Endothelial cell of umbilical vein (primary cell): ENCODE measurements around the gene REL. TPM values are rescaled to one million over a fixed set of nuclear protein-coding genes. Genes with fewer than 3 reads are reported as not detected.

Source experiments
- BruUV-seq: library from RNA; stranded (reverse); fragments of 400-500 nt; replicated peaks from 2 replicates; lab custom pipeline; 2021; lab: Mats Ljungman, UMichigan
- CTCF ChIA-PET: fragments of 300-600, 350-600 bp; sonication (Branson Sonifier 250); formaldehyde crosslinking; loops from one replicate; lab custom pipeline; 2021; ENCODE audit warnings: antibody characterized with exemption, inconsistent platforms; lab: Charles Lee
- POLR2A ChIA-PET: fragments of 300-600, 350-600 bp; sonication (Branson Sonifier 250); formaldehyde crosslinking; loops from one replicate; lab custom pipeline; 2021; ENCODE audit warnings: antibody characterized with exemption, inconsistent platforms; lab: Charles Lee
- DNase-seq: peaks from one replicate; pipeline ENCODE4 v3.0.0-alpha.2; 2011; ENCODE audit warnings: low read depth, low spot score
- FAIRE-seq: peaks from 2 replicates; lab custom pipeline; 2011; peaks lifted over from hg19 to GRCh38; lab: Jason Lieb, UNC
- H2AFZ ChIP-seq: 2 replicates; pipeline ENCODE4 v1.6.0; 2012; ENCODE audit warnings: low read depth, low read length, control low read depth, inconsistent platforms
- H3K27ac ChIP-seq: 2 replicates; pipeline ENCODE4 v1.5.1; 2011; ENCODE audit warnings: low read depth, mild to moderate bottlenecking, control low read depth, low read length, moderate library complexity; ENCODE audit not compliant: insufficient read depth
- H3K27me3 ChIP-seq, 2 experiments: 2 replicates each; pipeline versions ENCODE4 v1.6.0 to v1.6.1; 2011; ENCODE audit warnings: low read length in 2 of 2, mixed read lengths in 1 of 2; ENCODE audit not compliant: control insufficient read depth in 2 of 2, insufficient read depth in 2 of 2
- H3K36me3 ChIP-seq, 2 experiments: 2 replicates in 1 of 2; 3 replicates in 1 of 2; pipeline ENCODE4 v1.5.1; 2011; ENCODE audit warnings: low read length in 2 of 2, mild to moderate bottlenecking in 1 of 2, moderate library complexity in 1 of 2; ENCODE audit not compliant: control insufficient read depth in 2 of 2, insufficient read depth in 2 of 2; ENCODE audit errors: extremely low read depth in 1 of 2
- H3K4me1 ChIP-seq: 3 replicates; pipeline ENCODE4 v1.5.1; 2011; ENCODE audit warnings: mild to moderate bottlenecking, low read length; ENCODE audit not compliant: control insufficient read depth, insufficient read depth; ENCODE audit errors: extremely low read depth
- H3K4me2 ChIP-seq: 2 replicates; pipeline ENCODE4 v1.6.1; 2011; ENCODE audit warnings: low read length, control low read depth, mixed read lengths; ENCODE audit not compliant: insufficient read depth
- H3K4me3 ChIP-seq, 3 experiments: fragments of 200-600 bp in 1 of 3; sonication (generic), shearing (Covaris generic) in 1 of 3; replicated peaks in 1 of 3; 2 replicates each; pipeline ENCODE4 v1.5.1; 2011 to 2016; ENCODE audit warnings: control low read depth in 3 of 3, low read length in 3 of 3, mild to moderate bottlenecking in 2 of 3, inconsistent platforms in 1 of 3, low read depth in 1 of 3, moderate library complexity in 1 of 3; ENCODE audit not compliant: insufficient read depth in 1 of 3
- H3K79me2 ChIP-seq: 2 replicates; pipeline ENCODE4 v1.6.0; 2012; ENCODE audit warnings: low read length, inconsistent platforms; ENCODE audit not compliant: control insufficient read depth, insufficient read depth
- H3K9ac ChIP-seq: replicated peaks from 2 replicates; pipeline ENCODE3; 2011; ENCODE audit warnings: low read length, control low read depth; ENCODE audit not compliant: insufficient read depth; ENCODE audit errors: extremely low read depth
- H3K9me1 ChIP-seq: replicated peaks from 3 replicates; pipeline ENCODE4 v1.6.0; 2011; ENCODE audit warnings: mild to moderate bottlenecking, low read length; ENCODE audit not compliant: control insufficient read depth, insufficient read depth; ENCODE audit errors: extremely low read depth
- H3K9me3 ChIP-seq: replicated peaks from 2 replicates; pipeline ENCODE4 v1.5.1; 2012; ENCODE audit warnings: low read length, inconsistent platforms; ENCODE audit not compliant: control insufficient read depth, insufficient read depth
- H4K20me1 ChIP-seq: replicated peaks from 2 replicates; pipeline ENCODE3; 2011; ENCODE audit warnings: mild to moderate bottlenecking, low read length; ENCODE audit not compliant: control insufficient read depth, insufficient read depth; ENCODE audit errors: extremely low read depth
- CTCF ChIP-seq, 2 donors: IDR thresholded peaks; 1 replicate in 1 of 2; 2 replicates in 1 of 2; pipeline ENCODE4 v1.5.1; 2011; ENCODE audit warnings: low read length in 2 of 2, mild to moderate bottlenecking in 2 of 2, moderate library complexity in 2 of 2, control low read depth in 1 of 2, inconsistent platforms in 1 of 2, low read depth in 1 of 2; ENCODE audit not compliant: insufficient read depth in 1 of 2; ENCODE audit errors: extremely low read depth in 1 of 2
- EZH2 ChIP-seq: IDR thresholded peaks from 2 replicates; pipeline ENCODE4 v1.6.1; 2012; ENCODE audit warnings: borderline replicate concordance, low read depth, mild to moderate bottlenecking, moderate library complexity, low read length, inconsistent platforms; ENCODE audit not compliant: severe bottlenecking
- FOS ChIP-seq: IDR thresholded peaks from 2 replicates; pipeline ENCODE4 v1.6.1; 2011; ENCODE audit warnings: mild to moderate bottlenecking, low read length, moderate library complexity, borderline replicate concordance; ENCODE audit not compliant: insufficient read depth
- GATA2 ChIP-seq: IDR thresholded peaks from 2 replicates; pipeline ENCODE4 v1.7.0; 2011; ENCODE audit warnings: low read depth, mild to moderate bottlenecking, moderate library complexity, mixed read lengths, low read length; ENCODE audit not compliant: insufficient read length, insufficient read depth
- JUN ChIP-seq: IDR thresholded peaks from 2 replicates; pipeline ENCODE4 v1.6.1; 2011; ENCODE audit warnings: borderline replicate concordance, low read depth; ENCODE audit not compliant: insufficient read length, insufficient read depth
- MYC ChIP-seq: IDR thresholded peaks from one replicate; pipeline ENCODE4 v1.6.1; 2011; ENCODE audit warnings: mild to moderate bottlenecking, low read depth, low read length
- POLR2A ChIP-seq: IDR thresholded peaks from 2 replicates; pipeline ENCODE4 v1.6.1; 2012; ENCODE audit warnings: low read depth, mild to moderate bottlenecking, control low read depth, low read length
- POLR2AphosphoS5 ChIP-seq: IDR thresholded peaks from 2 replicates; pipeline ENCODE4 v1.6.1; 2012; ENCODE audit warnings: low read depth, mild to moderate bottlenecking, control low read depth, low read length, moderate library complexity; ENCODE audit not compliant: insufficient read depth
- dilution Hi-C: fragments of 300-500 bp; cut with MboI; formaldehyde crosslinking; loops from one replicate; pipeline ENCODE4 v1.15.0; 2019; ENCODE audit warnings: low sequenced_read_pairs; ENCODE audit not compliant: extremely low pct_ligation_motif_present
- intact Hi-C: fragments of 100-400 bp; cut with micrococcal nuclease; formaldehyde crosslinking; loops from one replicate; pipeline ENCODE4 v1.10.0; 2022
- polyA plus RNA-seq, 4 experiments: library from polyadenylated mRNA; depleted of rRNA in 3 of 4; stranded (reverse) in 3 of 4; unstranded in 1 of 4; fragments of >200 nt; gene quantifications; 2 replicates each; pipeline versions ENCODE4 v1.2.1 to v1.2.3, GENCODE V29; 2011 to 2012; ENCODE audit warnings: missing spikeins in 1 of 4
- total RNA-seq: library from RNA; stranded (reverse); gene quantifications from 2 replicates; pipeline ENCODE4 v1.2.3, GENCODE V29; 2021
- TF ChIP-seq, protein P1 (sequence below): IDR thresholded peaks from 2 replicates; pipeline ENCODE4 v1.6.1; 2011; ENCODE audit not compliant: insufficient read depth, insufficient read length

The REL gene
- total and polyA plus RNA-seq, 2 donors (not counting 3 experiments of a cell fraction or from before 2014, with no cell fraction given), result 3.5 to 12.8 TPM

DNA sequence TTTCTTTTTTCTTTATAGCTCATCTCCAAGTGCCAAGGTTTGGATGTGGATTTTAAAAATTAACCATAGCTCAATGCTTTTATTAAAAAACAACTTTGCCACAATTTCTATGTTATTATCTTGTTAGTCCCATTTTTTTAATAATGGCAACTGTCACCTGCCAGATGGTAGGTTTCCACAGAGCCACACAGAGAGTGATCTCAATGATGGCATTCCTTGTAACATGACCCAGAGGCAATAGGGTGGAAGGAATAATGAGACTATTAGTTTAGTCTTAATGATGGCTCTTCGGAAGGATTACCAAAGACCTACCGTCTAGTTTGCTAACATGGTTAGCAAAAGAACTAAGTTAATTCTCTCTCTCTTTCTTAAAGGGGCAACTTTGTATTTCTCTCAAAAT lies 64.0 kb downstream of the REL start:
- Histone ChIP-seq H3K9me3 (no peaks in the 10 kb centered on the region), H4K20me1 (no peaks in the 10 kb centered on the region), H3K79me2 (no peaks in the 10 kb centered on the region), H3K27me3 (no peaks in the 10 kb centered on the region), H3K27ac (no peak overlapping the region), H3K4me2 (no peak overlapping the region), H3K4me3 (no peak overlapping the region), H2AFZ (no peak overlapping the region), H3K9ac (no peak overlapping the region), H3K9me1 (no peaks in the 10 kb centered on the region), H3K4me1 (no peaks in the 10 kb centered on the region), H3K36me3 (no peaks in the 10 kb centered on the region)
- no TSS peak for BruUV-seq
- no peak for TF ChIP-seq CTCF (IDR thresholded peaks at IDR 0.05; ENCODE audit: extremely low read depth in 1 of 2, insufficient read depth in 1 of 2, low read depth in 1 of 2, low read length in 2 of 2)
- TF ChIP-seq FOS, result no peak
- TF ChIP-seq GATA2, result no peak
- no peak for TF ChIP-seq EZH2
- TF ChIP-seq, protein P1, sequence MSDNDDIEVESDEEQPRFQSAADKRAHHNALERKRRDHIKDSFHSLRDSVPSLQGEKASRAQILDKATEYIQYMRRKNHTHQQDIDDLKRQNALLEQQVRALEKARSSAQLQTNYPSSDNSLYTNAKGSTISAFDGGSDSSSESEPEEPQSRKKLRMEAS, result no peak
- no peak for TF ChIP-seq POLR2AphosphoS5
- TF ChIP-seq JUN, result no peak
- no peak for TF ChIP-seq MYC
- no peak for TF ChIP-seq POLR2A
- intact Hi-C loops (no loop called here), dilution Hi-C loops (no loop called here)
- no peak for FAIRE-seq
- no peak for DNase-seq
- CTCF ChIA-PET, result interaction anchor here (0.9 to 3.3 kb wide), 5 partner anchors 9 to 54 kb away, joined by 3 to 12 read pairs (median 3); no protein-coding TSS in a partner anchor
- POLR2A ChIA-PET, result no interaction called here
